GM18508 (cell line): ENCODE measurements around the gene ESYT2.
"Not testable (repeated sequence)": the region's sequence is repeated elsewhere in the genome, so short reads cannot be mapped to it uniquely, and the experiment has no call there.

ENCODE experiments used
- ATAC-seq: cut with Tn5 transposase; IDR thresholded peaks from one replicate; pipeline ENCODE4 v1.9.1; 2021; ENCODE audit warnings: moderate number of reproducible peaks; ENCODE audit not compliant: insufficient read depth, unreplicated experiment

The ESYT2 gene

GRCh38 chr7:158856883-158857668 is 27.8 kb upstream of the ESYT2 start:
- ATAC-seq = peak; percentile 8

GRCh38 chr7:158854681-158855081 is 25.4 kb upstream of the ESYT2 start:
- no peak for ATAC-seq

- ATAC-seq = no peak
Measured at GRCh38 chr7:158850545-158851102, 21.3 kb upstream of the ESYT2 start.

- no peak for ATAC-seq
Measured at GRCh38 chr7:158849768-158850544, 20.6 kb upstream of the ESYT2 start.

- no peak for ATAC-seq
Measured at GRCh38 chr7:158849442-158849767, 20.1 kb upstream of the ESYT2 start.

- no peak for ATAC-seq
Measured at GRCh38 chr7:158847451-158847866, 18.1 kb upstream of the ESYT2 start.

- ATAC-seq = no peak
Measured at GRCh38 chr7:158846304-158846703, 17.0 kb upstream of the ESYT2 start.

- no peak for ATAC-seq
Measured at GRCh38 chr7:158843771-158844170, 14.5 kb upstream of the ESYT2 start.

- ATAC-seq = no peak
Measured at GRCh38 chr7:158842486-158842885, 13.2 kb upstream of the ESYT2 start.

- no peak for ATAC-seq
Measured at GRCh38 chr7:158840604-158841003, 11.3 kb upstream of the ESYT2 start.

- ATAC-seq = not testable (repeated sequence)
Measured at GRCh38 chr7:158839177-158839576, 9.9 kb upstream of the ESYT2 start.

GRCh38 chr7:158837790-158838637 is 8.7 kb upstream of the ESYT2 start:
- no peak for ATAC-seq

GRCh38 chr7:158836692-158837091 is 7.4 kb upstream of the ESYT2 start:
- no peak for ATAC-seq

GRCh38 chr7:158834878-158835784 is 5.8 kb upstream of the ESYT2 start:
- ATAC-seq = no peak

GRCh38 chr7:158832994-158833393 is 3.7 kb upstream of the ESYT2 start:
- no peak for ATAC-seq

- no peak for ATAC-seq
Measured at GRCh38 chr7:158831738-158832091, 2.4 kb upstream of the ESYT2 start.

GRCh38 chr7:158830211-158830723 is 958 bp upstream of the ESYT2 start:
- no peak for ATAC-seq

- ATAC-seq = peak; percentile 20
Measured at GRCh38 chr7:158829021-158829341, 328 bp downstream of the ESYT2 start.

GRCh38 chr7:158828133-158829020 is 932 bp downstream of the ESYT2 start:
- no peak for ATAC-seq
